Lung (tissue), 12 donors: ENCODE data around the gene EXOC6B. TPM values are rescaled to one million over a fixed set of nuclear protein-coding genes. Genes with fewer than 3 reads are reported as not detected.

ENCODE experiments used
- ATAC-seq: fragments of 200-7000 bp; cut with Tn5 transposase; one replicate; pipeline ENCODE4 v1.9.1; 2020; ENCODE audit warnings: moderate number of reproducible peaks; ENCODE audit not compliant: insufficient read depth, low FRiP score
- DNase-seq, 3 donors: peaks; one replicate each; pipeline ENCODE4 v3.0.0-alpha.2; 2013 to 2017
- H3K27ac ChIP-seq, 2 donors: one replicate each; pipeline ENCODE4 v1.5.1; 2013; ENCODE audit warnings: mild to moderate bottlenecking in 2 of 2, moderate library complexity in 2 of 2, control low read depth in 1 of 2, inconsistent platforms in 1 of 2, low read depth in 1 of 2, low read length in 1 of 2
- H3K27me3 ChIP-seq, 3 donors: one replicate each; pipeline ENCODE4 v1.5.1; 2013; ENCODE audit warnings: low read length in 2 of 3; ENCODE audit not compliant: control insufficient read depth in 3 of 3, insufficient read depth in 3 of 3
- H3K36me3 ChIP-seq, 4 donors: one replicate each; pipeline ENCODE4 v1.5.1; 2013; ENCODE audit warnings: low read length in 4 of 4, mild to moderate bottlenecking in 1 of 4, moderate library complexity in 1 of 4; ENCODE audit not compliant: control insufficient read depth in 4 of 4, insufficient read depth in 4 of 4
- H3K4me1 ChIP-seq, 5 donors: one replicate each; pipeline ENCODE4 v1.5.1; 2013; ENCODE audit warnings: low read length in 5 of 5, mild to moderate bottlenecking in 2 of 5, moderate library complexity in 1 of 5; ENCODE audit not compliant: control insufficient read depth in 5 of 5, insufficient read depth in 5 of 5
- H3K4me3 ChIP-seq: one replicate; pipeline ENCODE4 v1.5.1; 2013; ENCODE audit warnings: mild to moderate bottlenecking, control low read depth, moderate library complexity
- H3K9ac ChIP-seq, 2 donors: one replicate each; pipeline ENCODE4 v1.5.1; 2013; ENCODE audit warnings: low read length in 2 of 2, control low read depth in 1 of 2; ENCODE audit not compliant: insufficient read depth in 1 of 2
- H3K9me3 ChIP-seq, 4 donors: one replicate each; pipeline ENCODE4 v1.5.1; 2013; ENCODE audit warnings: low read length in 3 of 4, mild to moderate bottlenecking in 1 of 4, moderate library complexity in 1 of 4; ENCODE audit not compliant: control insufficient read depth in 4 of 4, insufficient read depth in 3 of 4
- WGBS, 2 donors: extraction: QIAGEN DNeasy Blood & Tissue Kit; methylation state at CpG; one replicate each; pipeline ENCODE4 v1.1.7; 2013; 5-methylcytosine and 5-hydroxymethylcytosine counted together
- polyA plus RNA-seq, 2 donors: library from polyadenylated mRNA; stranded (reverse); fragments of 200-250 nt; gene quantifications; one replicate each; pipeline ENCODE4 v1.2.1, GENCODE V29; 2013
- total RNA-seq, 2 donors: library from RNA; depleted of rRNA in 1 of 2; stranded (reverse); fragments of >200 nt in 1 of 2; gene quantifications; one replicate each; pipeline ENCODE4 v1.2.1, GENCODE V29; 2014 to 2021
- TF ChIP-seq, protein P1 (sequence below): IDR thresholded peaks from 2 replicates; pipeline ENCODE4 v1.5.1; 2012; ENCODE audit warnings: mild to moderate bottlenecking; ENCODE audit errors: control extremely low read depth, extremely low read depth
- donor health status: control.
- donor health status: control.
- donor health status: Bipolar disorder and iron deficiency.
- donor health status: healthy.
- donor health status: DM: yes; HTN: yes; CAD: no.

Gene EXOC6B
- total and polyA plus RNA-seq, 4 donors, result 3.3 to 46.0 (median 12.7) TPM

DNA sequence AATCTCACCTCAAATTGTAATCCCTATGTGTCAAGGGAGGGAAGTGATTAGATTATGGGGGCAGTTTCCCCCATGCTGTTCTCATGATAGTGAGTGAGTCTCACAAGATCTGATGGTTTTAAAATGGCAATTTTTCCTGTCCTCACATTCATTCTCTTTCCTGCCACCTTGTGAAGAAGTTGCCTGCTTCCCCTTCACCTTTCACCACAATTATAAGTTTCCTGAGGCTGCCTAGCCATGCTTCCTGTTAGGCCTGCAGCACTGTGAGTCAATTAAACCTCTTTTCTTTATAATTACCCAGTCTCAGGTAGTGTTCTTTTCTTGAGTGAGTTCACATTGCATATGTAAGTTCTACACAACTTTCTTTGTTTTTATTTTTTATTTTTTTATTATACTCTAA lies 271.5 kb downstream of the EXOC6B start:
- H3K36me3 ChIP-seq, result peaks cover 0 to 4% (median under 1%) of the 10 kb centered on the region in 4 donors
- TF ChIP-seq, protein P1, sequence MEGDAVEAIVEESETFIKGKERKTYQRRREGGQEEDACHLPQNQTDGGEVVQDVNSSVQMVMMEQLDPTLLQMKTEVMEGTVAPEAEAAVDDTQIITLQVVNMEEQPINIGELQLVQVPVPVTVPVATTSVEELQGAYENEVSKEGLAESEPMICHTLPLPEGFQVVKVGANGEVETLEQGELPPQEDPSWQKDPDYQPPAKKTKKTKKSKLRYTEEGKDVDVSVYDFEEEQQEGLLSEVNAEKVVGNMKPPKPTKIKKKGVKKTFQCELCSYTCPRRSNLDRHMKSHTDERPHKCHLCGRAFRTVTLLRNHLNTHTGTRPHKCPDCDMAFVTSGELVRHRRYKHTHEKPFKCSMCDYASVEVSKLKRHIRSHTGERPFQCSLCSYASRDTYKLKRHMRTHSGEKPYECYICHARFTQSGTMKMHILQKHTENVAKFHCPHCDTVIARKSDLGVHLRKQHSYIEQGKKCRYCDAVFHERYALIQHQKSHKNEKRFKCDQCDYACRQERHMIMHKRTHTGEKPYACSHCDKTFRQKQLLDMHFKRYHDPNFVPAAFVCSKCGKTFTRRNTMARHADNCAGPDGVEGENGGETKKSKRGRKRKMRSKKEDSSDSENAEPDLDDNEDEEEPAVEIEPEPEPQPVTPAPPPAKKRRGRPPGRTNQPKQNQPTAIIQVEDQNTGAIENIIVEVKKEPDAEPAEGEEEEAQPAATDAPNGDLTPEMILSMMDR, result no peak
- H3K4me3 ChIP-seq, result no peak overlapping the region
- H3K27me3 ChIP-seq, result no peaks in the 10 kb centered on the region
- no peak for DNase-seq
- no peak overlapping the region for H3K27ac ChIP-seq
- no peak for ATAC-seq
- peaks cover 0 to 4% (median 0%) of the 10 kb centered on the region in 4 donors for H3K9me3 ChIP-seq
- H3K4me1 ChIP-seq, result peaks cover 0 to 3% (median 0%) of the 10 kb centered on the region in 5 donors
- H3K9ac ChIP-seq, result no peak overlapping the region

DNA sequence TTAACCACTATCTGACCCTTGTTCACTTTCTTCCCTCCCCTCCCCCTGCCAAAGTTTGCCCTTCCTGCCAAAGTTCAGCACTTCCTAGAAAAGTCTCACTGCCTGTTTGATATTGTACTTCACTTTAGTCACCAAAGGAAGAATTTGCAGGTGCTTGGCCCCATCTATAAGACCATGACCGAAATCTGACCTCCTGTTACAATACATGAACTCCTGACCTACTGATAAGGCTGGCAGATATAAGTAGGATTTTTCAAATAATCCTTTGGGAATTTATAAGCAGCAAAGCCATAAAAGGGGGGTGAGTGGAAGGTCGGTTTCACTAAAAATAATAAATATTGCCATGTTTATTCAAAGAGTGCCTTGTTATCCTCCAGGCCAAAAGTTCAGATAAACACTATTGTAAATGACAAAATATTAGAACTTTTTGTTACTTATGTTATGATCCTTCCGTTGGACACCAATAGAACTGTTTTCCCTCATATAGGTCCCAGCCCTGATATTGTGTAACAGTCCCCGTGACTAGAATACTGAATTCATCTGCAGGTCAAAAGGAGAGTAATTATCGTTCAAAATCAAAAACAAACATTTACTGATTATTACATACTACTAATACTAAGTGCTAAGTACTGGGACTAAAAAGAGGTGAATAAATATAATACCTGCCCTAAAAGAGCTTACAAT lies 277.6 kb downstream of the EXOC6B start:
- TF ChIP-seq, protein P1, result no peak
- WGBS, 2 donors, result 55 to 64% methylated on average over 5 of the region's 5 CpGs

DNA sequence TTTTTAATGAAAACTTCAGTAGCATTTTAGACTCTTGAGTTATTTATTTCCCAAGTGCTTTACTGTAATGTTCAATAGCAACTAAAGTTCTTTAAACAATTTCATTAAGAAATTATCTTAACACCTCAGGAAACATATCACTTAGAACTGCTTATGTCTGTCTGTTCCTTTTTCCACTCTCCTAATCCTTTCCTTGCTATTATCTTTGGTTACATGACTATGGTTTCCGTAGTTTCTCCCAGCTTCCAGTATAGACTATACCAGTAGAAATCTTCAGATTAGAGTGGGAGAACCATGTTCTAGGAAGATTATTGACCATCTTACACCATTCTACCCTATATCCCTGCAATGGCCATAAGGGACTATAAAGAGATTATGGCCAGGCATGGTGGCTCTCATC lies 280.0 kb downstream of the EXOC6B start:
- Histone ChIP-seq H3K4me1 (peaks cover 0 to 14% (median 7%) of the 10 kb centered on the region in 5 donors), H3K4me3 (no peak overlapping the region), H3K9me3 (no peaks in the 10 kb centered on the region), H3K27ac (no peak overlapping the region), H3K36me3 (no peaks in the 10 kb centered on the region), H3K9ac (no peak overlapping the region), H3K27me3 (no peaks in the 10 kb centered on the region)
- WGBS, 2 donors, result 96 to 100% methylated on average over 1 of the region's 1 CpG
- TF ChIP-seq, protein P1, result no peak
- DNase-seq (no peak), ATAC-seq (no peak)

More for the DNA sequence above, 277.6 kb downstream of the EXOC6B start:
- Histone ChIP-seq H3K36me3 (no peaks in the 10 kb centered on the region), H3K9ac (no peak overlapping the region), H3K27ac (no peak overlapping the region), H3K4me1 (peaks cover 0 to 14% (median 7%) of the 10 kb centered on the region in 5 donors), H3K4me3 (no peak overlapping the region), H3K27me3 (no peaks in the 10 kb centered on the region), H3K9me3 (no peaks in the 10 kb centered on the region)
- ATAC-seq (no peak), DNase-seq (peak; percentile 14 to 55 (median 15))

DNA sequence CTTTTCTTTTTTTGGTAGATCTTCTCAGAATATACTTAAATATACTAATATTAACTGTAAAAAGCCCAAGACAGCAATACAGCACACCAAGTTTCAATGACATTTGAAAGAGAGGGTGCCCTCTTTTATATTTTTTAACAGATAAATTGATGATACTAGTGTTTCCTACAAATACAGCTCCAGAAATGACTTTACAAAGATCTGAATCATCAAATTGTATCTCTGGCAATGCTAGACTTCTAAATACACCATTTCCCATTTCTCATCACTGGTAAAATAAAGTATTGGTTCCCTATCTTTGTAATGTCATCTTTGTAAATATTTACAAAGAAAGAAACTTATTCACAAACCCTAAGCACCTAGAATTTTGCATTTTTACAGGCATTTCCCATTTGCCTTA lies 281.3 kb downstream of the EXOC6B start:
- Histone ChIP-seq H3K9ac (no peak overlapping the region), H3K4me3 (no peak overlapping the region), H3K4me1 (peaks cover 0 to 14% (median 7%) of the 10 kb centered on the region in 5 donors), H3K27me3 (no peaks in the 10 kb centered on the region), H3K36me3 (no peaks in the 10 kb centered on the region), H3K9me3 (no peaks in the 10 kb centered on the region), H3K27ac (no peak overlapping the region)
- TF ChIP-seq, protein P1, result no peak
- DNase-seq (no peak), ATAC-seq (no peak)
